IgD-negative memory B cell (primary cell): ENCODE measurements around the gene HNF1B. TPM values are rescaled to one million over a fixed set of nuclear protein-coding genes. Genes with fewer than 3 reads are reported as not detected.

Experiments
- H3K27ac Mint-ChIP-seq, 3 donors: one replicate each; pipeline ENCODE4 v1.8.0; 2020 to 2022; ENCODE audit warnings: mild to moderate bottlenecking in 3 of 3, mixed read lengths in 3 of 3, moderate library complexity in 1 of 3
- H3K27me3 Mint-ChIP-seq: one replicate; pipeline ENCODE4 v1.8.0; 2021; ENCODE audit warnings: mixed read lengths
- H3K36me3 Mint-ChIP-seq: one replicate; pipeline ENCODE4 v1.8.0; 2020; ENCODE audit warnings: mild to moderate bottlenecking, mixed read lengths
- H3K4me1 Mint-ChIP-seq, 3 donors: one replicate each; pipeline ENCODE4 v1.8.0; 2020 to 2022; ENCODE audit warnings: mixed read lengths in 3 of 3, mild to moderate bottlenecking in 1 of 3
- H3K4me3 Mint-ChIP-seq, 4 donors: one replicate each; pipeline ENCODE4 v1.8.0; 2020 to 2022; ENCODE audit warnings: mild to moderate bottlenecking in 4 of 4, mixed read lengths in 4 of 4, moderate library complexity in 3 of 4
- H3K9me3 Mint-ChIP-seq, 3 donors: one replicate each; pipeline ENCODE4 v1.8.0; 2020 to 2021; ENCODE audit warnings: mixed read lengths in 3 of 3, mild to moderate bottlenecking in 1 of 3
- polyA plus RNA-seq: library from polyadenylated mRNA; unstranded; fragments of 300-500 nt; fragmentation: Illumina TruSeq; gene quantifications from one replicate; pipeline ENCODE4 v1.2.3, GENCODE V29; 2021

HNF1B gene
- polyA plus RNA-seq, 1 donor from 2014 or later, result not detected

DNA sequence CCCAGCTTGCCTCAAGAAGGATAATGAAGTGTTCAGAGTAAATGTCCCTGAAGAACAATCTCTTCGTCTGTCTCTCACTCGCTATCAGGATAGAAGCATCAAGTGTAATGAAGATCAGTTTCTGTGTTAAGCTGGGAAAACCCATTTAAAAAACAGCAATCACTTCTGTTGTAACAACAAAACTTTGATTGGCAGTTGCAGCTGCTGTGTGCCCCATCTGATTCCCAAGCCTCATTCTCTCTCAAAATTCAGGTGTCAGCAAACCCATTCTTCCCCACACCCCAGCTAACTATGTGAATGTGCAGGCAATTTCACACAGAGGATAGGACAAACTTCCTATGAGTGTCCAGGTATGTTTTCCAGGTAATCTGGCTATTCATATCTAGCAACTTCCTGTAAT lies 2.4 kb upstream of the HNF1B start:
- Mint-ChIP-seq H3K9me3 (no peaks in the 10 kb centered on the region), H3K4me3 (peak overlapping the region in 1 of 4 donors; percentile 78), H3K27me3 (peaks cover 62% of the 10 kb centered on the region), H3K36me3 (no peaks in the 10 kb centered on the region), H3K4me1 (peaks cover 11 to 16% (median 11%) of the 10 kb centered on the region in 3 donors), H3K27ac (no peak overlapping the region)

GRCh38 chr17:37746617-37747016 lies 1.8 kb upstream of the HNF1B start:
- Mint-ChIP-seq H3K36me3 (no peaks in the 10 kb centered on the region), H3K27ac (peak overlapping the region in 1 of 3 donors; percentile 33), H3K4me3 (peak overlapping the region in 2 of 4 donors; percentile 51 to 78)

DNA sequence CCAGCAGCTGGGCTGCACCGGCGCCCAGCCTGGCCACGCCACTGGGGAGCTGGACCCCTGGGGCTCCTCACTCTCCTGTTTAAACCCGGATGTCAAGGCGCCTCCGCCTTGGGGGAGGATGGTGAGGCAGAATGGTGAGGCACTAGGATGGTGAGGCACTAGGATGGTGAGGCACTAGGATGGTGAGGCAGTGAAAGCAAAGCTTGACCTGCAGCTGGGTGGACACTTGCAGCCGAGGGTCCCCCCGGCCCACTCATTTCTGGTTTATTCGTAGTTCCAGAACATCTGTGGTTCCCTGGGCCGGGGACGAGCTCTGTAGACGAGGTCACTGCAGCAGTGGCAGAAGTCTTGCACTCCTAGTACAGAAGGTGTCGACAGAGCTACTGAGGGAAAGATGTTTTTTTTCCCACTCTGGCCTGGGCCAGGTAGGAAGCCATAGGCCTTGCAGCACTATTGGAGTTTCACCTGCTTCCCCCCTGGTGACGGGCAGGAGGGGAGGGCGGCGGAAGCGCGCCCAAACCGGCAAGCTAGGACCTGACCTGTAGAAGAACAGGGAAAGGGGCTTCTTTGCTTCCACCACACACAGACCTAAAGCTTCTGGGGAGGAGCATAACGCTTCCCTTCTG lies 1.1 kb upstream of the HNF1B start:
- H3K27me3 Mint-ChIP-seq, result peaks cover 66% of the 10 kb centered on the region
- H3K4me1 Mint-ChIP-seq, result peaks cover 17 to 21% (median 20%) of the 10 kb centered on the region in 3 donors
- H3K27ac Mint-ChIP-seq, result peak overlapping the region in 1 of 3 donors; percentile 33
- peak overlapping the region; percentile 66 to 97 (median 86) for H3K4me3 Mint-ChIP-seq
- H3K9me3 Mint-ChIP-seq, result no peaks in the 10 kb centered on the region
- H3K36me3 Mint-ChIP-seq, result no peaks in the 10 kb centered on the region

More at GRCh38 chr17:37746617-37747016, 1.8 kb upstream of the HNF1B start:
- Mint-ChIP-seq H3K27me3 (peaks cover 63% of the 10 kb centered on the region), H3K4me1 (peaks cover 12 to 18% (median 13%) of the 10 kb centered on the region in 3 donors), H3K9me3 (no peaks in the 10 kb centered on the region)

- H3K4me3 Mint-ChIP-seq, result peak overlapping the region; percentile 66 to 97 (median 86)
- H3K27me3 Mint-ChIP-seq, result peaks cover 65% of the 10 kb centered on the region
- peak overlapping the region in 1 of 3 donors; percentile 28 for H3K27ac Mint-ChIP-seq
- H3K36me3 Mint-ChIP-seq, result no peaks in the 10 kb centered on the region
- no peaks in the 10 kb centered on the region for H3K9me3 Mint-ChIP-seq
- peaks cover 17 to 21% (median 21%) of the 10 kb centered on the region in 3 donors for H3K4me1 Mint-ChIP-seq
Measured at GRCh38 chr17:37744633-37744927, 279 bp downstream of the HNF1B start.

DNA sequence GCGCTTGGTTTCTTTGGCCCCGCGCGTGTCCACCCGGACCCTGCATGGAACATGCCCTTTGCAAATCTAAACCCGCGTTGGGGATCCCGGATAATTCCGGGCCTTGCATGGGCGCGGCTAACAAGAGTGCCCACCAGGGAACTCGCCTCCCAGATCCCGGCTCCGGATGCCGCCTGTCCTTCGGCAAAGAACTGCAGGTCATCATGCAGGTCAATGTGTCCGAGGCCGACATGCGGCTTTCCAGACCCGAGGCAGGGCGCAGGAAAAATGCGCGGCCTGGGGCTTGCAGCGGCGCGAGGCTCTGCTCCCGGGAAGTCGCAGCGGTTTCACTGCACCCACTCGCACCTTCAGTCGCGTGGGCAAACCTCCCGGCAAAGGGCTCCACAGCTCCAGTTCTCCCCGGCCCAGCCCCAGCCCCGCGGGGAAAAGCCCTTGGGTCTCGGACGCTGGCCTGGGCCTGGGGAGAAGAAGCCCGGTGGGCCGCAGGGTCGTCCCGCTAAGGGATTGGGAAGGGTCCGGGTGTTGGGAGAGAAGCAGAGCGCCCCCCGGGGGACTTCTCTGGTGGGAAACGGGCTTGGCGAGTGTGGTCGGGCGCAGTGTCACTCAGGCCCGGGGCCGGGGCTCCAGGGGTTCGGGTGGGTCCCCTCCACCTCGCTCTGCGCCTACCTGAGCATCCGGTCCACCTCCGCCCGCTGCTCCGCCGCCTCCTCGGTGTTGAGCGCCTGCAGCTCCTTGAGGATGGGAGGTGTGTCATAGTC lies 805 bp downstream of the HNF1B start:
- peaks cover 70% of the 10 kb centered on the region for H3K27me3 Mint-ChIP-seq
- H3K4me3 Mint-ChIP-seq, result peak overlapping the region; percentile 66 to 97 (median 86)
- H3K9me3 Mint-ChIP-seq, result no peaks in the 10 kb centered on the region
- H3K36me3 Mint-ChIP-seq, result no peaks in the 10 kb centered on the region
- H3K27ac Mint-ChIP-seq, result peak overlapping the region in 1 of 3 donors; percentile 51
- H3K4me1 Mint-ChIP-seq, result peaks cover 17 to 21% (median 21%) of the 10 kb centered on the region in 3 donors

GRCh38 chr17:37743612-37743874 lies 1.3 kb downstream of the HNF1B start:
- Mint-ChIP-seq H3K4me3 (peak overlapping the region; percentile 66 to 94 (median 81)), H3K4me1 (peaks cover 17 to 21% (median 21%) of the 10 kb centered on the region in 3 donors), H3K27me3 (peaks cover 72% of the 10 kb centered on the region), H3K9me3 (no peaks in the 10 kb centered on the region), H3K27ac (peak overlapping the region in 1 of 3 donors; percentile 51), H3K36me3 (no peaks in the 10 kb centered on the region)

DNA sequence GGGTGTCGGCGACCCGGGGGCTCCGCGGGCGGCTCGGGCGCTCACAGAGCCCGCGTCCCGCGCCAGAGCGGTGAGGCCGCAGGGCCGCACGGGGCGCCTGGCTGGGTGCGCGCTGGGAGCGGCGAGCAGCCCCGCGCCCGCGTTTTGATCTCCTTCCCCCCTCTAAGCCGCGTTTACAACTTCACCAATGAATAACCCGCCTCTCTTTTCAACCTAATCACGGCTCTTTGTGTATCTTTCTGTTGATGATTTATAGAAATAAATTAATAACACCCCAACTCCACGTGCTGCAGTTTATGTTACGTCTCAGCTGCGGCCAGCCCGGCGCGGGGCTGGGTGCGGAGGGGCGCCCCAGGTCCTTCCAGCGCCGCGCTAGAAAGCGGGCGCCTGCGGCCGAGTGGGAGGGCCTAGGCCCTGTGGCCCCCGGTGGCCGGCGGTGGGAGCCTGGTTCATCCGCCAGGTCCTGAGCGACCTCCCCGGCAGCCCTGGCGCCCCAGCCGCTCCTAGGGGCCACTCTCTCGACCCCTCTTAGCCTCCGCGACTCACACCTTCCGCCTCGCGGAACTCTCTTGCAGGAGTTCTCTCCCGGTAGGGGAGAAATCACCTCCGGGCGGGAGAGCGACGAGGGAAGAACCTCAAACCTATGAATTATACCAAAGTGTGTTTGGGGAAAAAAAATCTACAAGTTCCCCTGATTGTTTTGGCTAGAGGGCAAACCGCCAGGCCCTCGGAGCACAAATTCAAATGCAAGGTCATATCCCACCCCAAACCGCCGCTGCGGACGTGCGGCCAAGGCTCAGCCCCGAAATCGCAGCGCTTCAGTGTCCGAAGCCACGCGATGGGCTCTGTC lies 1.9 kb downstream of the HNF1B start:
- Mint-ChIP-seq H3K27me3 (peaks cover 73% of the 10 kb centered on the region), H3K9me3 (no peaks in the 10 kb centered on the region), H3K4me3 (peak overlapping the region; percentile 66 to 94 (median 81)), H3K27ac (peak overlapping the region in 2 of 3 donors; percentile 51 to 60), H3K4me1 (peaks cover 17 to 21% (median 21%) of the 10 kb centered on the region in 3 donors), H3K36me3 (no peaks in the 10 kb centered on the region)

GRCh38 chr17:37742116-37742761 lies 2.6 kb downstream of the HNF1B start:
- Mint-ChIP-seq H3K9me3 (peaks cover 0 to under 1% (median 0%) of the 10 kb centered on the region in 3 donors), H3K27me3 (peaks cover 68% of the 10 kb centered on the region), H3K4me3 (peak overlapping the region; percentile 44 to 82 (median 75)), H3K27ac (peak overlapping the region; percentile 31 to 60 (median 51)), H3K36me3 (no peaks in the 10 kb centered on the region), H3K4me1 (peaks cover 16 to 19% (median 17%) of the 10 kb centered on the region in 3 donors)

DNA sequence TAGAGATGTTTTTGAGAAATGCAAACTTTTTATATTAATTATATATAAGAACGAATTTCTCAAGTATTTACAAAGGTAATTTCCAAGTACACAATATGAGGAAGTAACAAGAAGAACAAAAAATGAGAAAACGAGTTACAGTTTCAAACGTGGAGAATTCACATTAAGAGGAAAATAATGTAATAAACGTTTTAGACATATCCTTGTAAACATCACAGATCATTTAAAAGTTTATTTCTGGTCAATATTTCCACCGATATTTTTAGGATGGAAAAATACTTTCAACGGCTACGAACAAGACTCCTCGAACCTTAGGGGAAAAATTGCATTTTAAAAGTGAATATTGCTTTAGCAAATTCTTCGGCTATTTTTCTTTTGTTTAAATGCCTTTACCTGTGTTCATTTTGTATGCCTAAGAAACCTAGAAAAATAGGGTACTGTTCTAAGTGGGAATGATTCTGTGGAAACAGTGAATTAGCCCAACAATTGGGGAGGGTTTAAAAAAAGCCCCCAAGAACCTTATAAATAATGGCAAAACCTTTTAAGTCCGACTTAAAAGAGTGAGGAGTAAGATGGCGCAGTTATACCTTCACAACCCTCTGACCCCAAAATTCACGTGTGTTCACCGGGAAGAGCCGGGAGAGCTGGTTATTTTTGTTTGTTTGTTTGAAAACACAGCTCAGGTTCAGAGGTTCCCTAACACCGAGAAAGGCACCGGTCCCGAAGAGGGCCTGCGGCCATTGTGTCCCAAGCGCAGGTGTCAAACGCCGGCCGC lies 3.3 kb downstream of the HNF1B start:
- H3K4me3 Mint-ChIP-seq, result peak overlapping the region in 3 of 4 donors; percentile 48 to 81 (median 74)
- H3K27me3 Mint-ChIP-seq, result peaks cover 65% of the 10 kb centered on the region
- H3K9me3 Mint-ChIP-seq, result peaks cover 0 to 3% (median 0%) of the 10 kb centered on the region in 3 donors

DNA sequence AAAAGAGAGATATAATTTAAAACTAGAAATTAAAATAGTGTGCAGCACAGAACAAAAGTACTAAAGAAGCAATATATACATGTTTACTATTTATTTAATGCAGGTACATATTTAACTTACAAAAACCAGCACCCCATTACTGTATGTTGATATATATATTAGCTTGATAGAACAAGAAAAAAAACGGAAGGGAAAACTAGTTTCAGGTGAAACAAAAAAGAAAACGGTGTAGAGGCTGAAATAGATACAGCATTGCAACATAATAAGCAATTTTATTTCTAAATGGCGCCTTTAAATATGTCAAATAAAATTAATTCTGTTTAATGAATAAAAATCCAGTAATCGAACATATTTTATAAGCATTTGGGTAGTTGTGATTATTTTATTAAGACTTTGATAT lies 3.9 kb downstream of the HNF1B start:
- Mint-ChIP-seq H3K27ac (peak overlapping the region in 1 of 3 donors; percentile 57), H3K4me1 (peaks cover 15 to 17% (median 16%) of the 10 kb centered on the region in 3 donors), H3K36me3 (no peaks in the 10 kb centered on the region), H3K4me3 (peak overlapping the region in 2 of 4 donors; percentile 25 to 74), H3K27me3 (peaks cover 66% of the 10 kb centered on the region), H3K9me3 (peaks cover 0 to 3% (median 0%) of the 10 kb centered on the region in 3 donors)

More for the DNA sequence above, 3.3 kb downstream of the HNF1B start:
- Mint-ChIP-seq H3K4me1 (peaks cover 16 to 17% (median 16%) of the 10 kb centered on the region in 3 donors), H3K27ac (peak overlapping the region; percentile 57 to 73 (median 59)), H3K36me3 (no peaks in the 10 kb centered on the region)

GRCh38 chr17:37737971-37738370 lies 6.9 kb downstream of the HNF1B start:
- peaks cover 0 to 3% (median 0%) of the 10 kb centered on the region in 3 donors for H3K9me3 Mint-ChIP-seq
- H3K36me3 Mint-ChIP-seq, result no peaks in the 10 kb centered on the region
- peak overlapping the region in 1 of 4 donors; percentile 56 for H3K4me3 Mint-ChIP-seq
- H3K27me3 Mint-ChIP-seq, result peaks cover 44% of the 10 kb centered on the region
- no peak overlapping the region for H3K27ac Mint-ChIP-seq
- peaks cover 7 to 10% (median 9%) of the 10 kb centered on the region in 3 donors for H3K4me1 Mint-ChIP-seq

- H3K36me3 Mint-ChIP-seq, result no peaks in the 10 kb centered on the region
- no peak overlapping the region for H3K4me3 Mint-ChIP-seq
- H3K4me1 Mint-ChIP-seq, result peaks cover 4 to 10% (median 5%) of the 10 kb centered on the region in 3 donors
- no peak overlapping the region for H3K27ac Mint-ChIP-seq
- H3K9me3 Mint-ChIP-seq, result peaks cover 0 to 3% (median 0%) of the 10 kb centered on the region in 3 donors
- peaks cover 40% of the 10 kb centered on the region for H3K27me3 Mint-ChIP-seq
Measured at GRCh38 chr17:37737081-37737480, 7.8 kb downstream of the HNF1B start.

- Mint-ChIP-seq H3K4me3 (no peak overlapping the region), H3K4me1 (peaks cover 2 to 6% (median 4%) of the 10 kb centered on the region in 3 donors), H3K27me3 (peaks cover 34% of the 10 kb centered on the region), H3K9me3 (peaks cover 0 to 3% (median 0%) of the 10 kb centered on the region in 3 donors), H3K27ac (no peak overlapping the region), H3K36me3 (no peaks in the 10 kb centered on the region)
Measured at GRCh38 chr17:37736428-37736827, 8.4 kb downstream of the HNF1B start.

DNA sequence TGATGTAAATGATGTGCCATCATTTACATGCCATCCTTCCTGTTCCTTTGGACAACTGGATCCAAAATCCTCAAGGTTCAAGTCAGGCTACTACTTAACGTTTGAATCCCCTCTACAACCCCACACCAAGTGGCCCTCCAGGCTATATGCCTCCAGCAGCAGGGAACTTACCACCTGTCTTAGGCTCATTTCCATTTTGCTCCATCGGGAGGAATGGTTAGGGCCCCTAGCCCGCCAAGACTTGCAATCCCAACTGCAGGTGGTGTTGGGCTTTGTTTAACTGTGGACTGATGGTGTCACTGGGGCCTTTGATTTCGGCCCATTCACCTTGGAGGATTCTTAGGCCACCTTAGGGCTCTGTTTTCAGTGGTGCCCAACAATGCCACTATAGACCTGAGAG lies 9.7 kb downstream of the HNF1B start:
- Mint-ChIP-seq H3K9me3 (peaks cover 0 to 3% (median 0%) of the 10 kb centered on the region in 3 donors), H3K4me1 (no peaks in the 10 kb centered on the region), H3K27ac (no peak overlapping the region), H3K27me3 (peaks cover 26% of the 10 kb centered on the region), H3K36me3 (no peaks in the 10 kb centered on the region), H3K4me3 (no peak overlapping the region)
